T-helper 2 cell treated with Interferon-gamma antibody and Interleukin-4, amounts not matched to agents 5 μg/mL and 100 μg/mL, for 36 hours (primary cell): ENCODE data around the gene CHERP.
"Not testable (repeated sequence)": the region's sequence is repeated elsewhere in the genome, so short reads cannot be mapped to it uniquely, and the experiment has no call there.

Experiments
- DNase-seq: peaks from one replicate; pipeline ENCODE4 v3.0.0; 2021; ENCODE audit warnings: low spot score
- H3K27ac Mint-ChIP-seq: one replicate; pipeline ENCODE4 v1.8.0; 2021; ENCODE audit warnings: mild to moderate bottlenecking, mixed read lengths
- H3K27me3 Mint-ChIP-seq: one replicate; pipeline ENCODE4 v1.8.0; 2021; ENCODE audit warnings: low read depth, mixed read lengths
- H3K36me3 Mint-ChIP-seq: one replicate; pipeline ENCODE4 v1.8.0; 2021; ENCODE audit warnings: low read depth, mixed read lengths
- H3K4me1 Mint-ChIP-seq: one replicate; pipeline ENCODE4 v1.8.0; 2021; ENCODE audit warnings: low read depth, mixed read lengths
- H3K4me3 Mint-ChIP-seq: one replicate; pipeline ENCODE4 v1.8.0; 2022; ENCODE audit warnings: mild to moderate bottlenecking, moderate library complexity, mixed read lengths
- H3K9me3 Mint-ChIP-seq: one replicate; pipeline ENCODE4 v1.8.0; 2021; ENCODE audit warnings: mixed read lengths

Gene CHERP

GRCh38 chr19:16524991-16525734, 17.1 kb downstream of the CHERP start:
- Mint-ChIP-seq H3K4me3 (no peak overlapping the region), H3K36me3 (peaks cover 55% of the 10 kb centered on the region), H3K27me3 (no peaks in the 10 kb centered on the region), H3K4me1 (no peaks in the 10 kb centered on the region), H3K9me3 (no peaks in the 10 kb centered on the region), H3K27ac (no peak overlapping the region)
- DNase-seq = no peak

GRCh38 chr19:16522559-16523377, 19.5 kb downstream of the CHERP start:
- H3K36me3 Mint-ChIP-seq = peaks cover 54% of the 10 kb centered on the region
- no peaks in the 10 kb centered on the region for H3K4me1 Mint-ChIP-seq
- H3K27ac Mint-ChIP-seq = no peak overlapping the region

GRCh38 chr19:16521715-16522289, 20.4 kb downstream of the CHERP start:
- Mint-ChIP-seq H3K27ac (no peak overlapping the region), H3K9me3 (no peaks in the 10 kb centered on the region), H3K4me1 (no peaks in the 10 kb centered on the region), H3K4me3 (no peak overlapping the region), H3K27me3 (no peaks in the 10 kb centered on the region), H3K36me3 (peaks cover 58% of the 10 kb centered on the region)
- DNase-seq = no peak

More at GRCh38 chr19:16522559-16523377, 19.5 kb downstream of the CHERP start:
- H3K27me3 Mint-ChIP-seq = no peaks in the 10 kb centered on the region
- no peak overlapping the region for H3K4me3 Mint-ChIP-seq
- no peak for DNase-seq
- no peaks in the 10 kb centered on the region for H3K9me3 Mint-ChIP-seq

GRCh38 chr19:16520986-16521624, 21.1 kb downstream of the CHERP start:
- peaks cover 55% of the 10 kb centered on the region for H3K36me3 Mint-ChIP-seq
- H3K27me3 Mint-ChIP-seq = no peaks in the 10 kb centered on the region
- H3K9me3 Mint-ChIP-seq = no peaks in the 10 kb centered on the region
- no peak overlapping the region for H3K4me3 Mint-ChIP-seq
- no peak overlapping the region for H3K27ac Mint-ChIP-seq
- DNase-seq = no peak
- no peaks in the 10 kb centered on the region for H3K4me1 Mint-ChIP-seq

- Mint-ChIP-seq H3K27me3 (no peaks in the 10 kb centered on the region), H3K9me3 (no peaks in the 10 kb centered on the region), H3K36me3 (peaks cover 51% of the 10 kb centered on the region), H3K4me3 (no peak overlapping the region), H3K27ac (no peak overlapping the region), H3K4me1 (no peaks in the 10 kb centered on the region)
- DNase-seq = no peak
Observed at GRCh38 chr19:16520074-16520973, 21.9 kb downstream of the CHERP start.

- DNase-seq = no peak
- H3K9me3 Mint-ChIP-seq = no peaks in the 10 kb centered on the region
- no peaks in the 10 kb centered on the region for H3K27me3 Mint-ChIP-seq
- H3K27ac Mint-ChIP-seq = no peak overlapping the region
- H3K4me1 Mint-ChIP-seq = no peaks in the 10 kb centered on the region
- peaks cover 51% of the 10 kb centered on the region for H3K36me3 Mint-ChIP-seq
- no peak overlapping the region for H3K4me3 Mint-ChIP-seq
Observed at GRCh38 chr19:16519230-16519687, 23.0 kb downstream of the CHERP start.

- Mint-ChIP-seq H3K9me3 (no peaks in the 10 kb centered on the region), H3K4me1 (no peaks in the 10 kb centered on the region), H3K27me3 (no peaks in the 10 kb centered on the region), H3K36me3 (peaks cover 45% of the 10 kb centered on the region), H3K27ac (no peak overlapping the region), H3K4me3 (no peak overlapping the region)
- no peak for DNase-seq
Observed at GRCh38 chr19:16518483-16519229, 23.6 kb downstream of the CHERP start.

- H3K9me3 Mint-ChIP-seq = no peaks in the 10 kb centered on the region
- no peaks in the 10 kb centered on the region for H3K4me1 Mint-ChIP-seq
- H3K27ac Mint-ChIP-seq = no peak overlapping the region
- no peak for DNase-seq
- H3K27me3 Mint-ChIP-seq = no peaks in the 10 kb centered on the region
- no peak overlapping the region for H3K4me3 Mint-ChIP-seq
- peaks cover 40% of the 10 kb centered on the region for H3K36me3 Mint-ChIP-seq
Observed at GRCh38 chr19:16518061-16518460, 24.2 kb downstream of the CHERP start.

- Mint-ChIP-seq H3K4me1 (no peaks in the 10 kb centered on the region), H3K9me3 (no peaks in the 10 kb centered on the region), H3K4me3 (no peak overlapping the region), H3K27ac (no peak overlapping the region), H3K27me3 (no peaks in the 10 kb centered on the region), H3K36me3 (peaks cover 35% of the 10 kb centered on the region)
- DNase-seq = no peak
Observed at GRCh38 chr19:16516923-16517610, 25.2 kb downstream of the CHERP start.

GRCh38 chr19:16516381-16516780, 25.9 kb downstream of the CHERP start:
- no peak overlapping the region for H3K4me3 Mint-ChIP-seq
- peaks cover 33% of the 10 kb centered on the region for H3K36me3 Mint-ChIP-seq
- no peaks in the 10 kb centered on the region for H3K4me1 Mint-ChIP-seq
- no peaks in the 10 kb centered on the region for H3K9me3 Mint-ChIP-seq
- no peak overlapping the region for H3K27ac Mint-ChIP-seq
- H3K27me3 Mint-ChIP-seq = no peaks in the 10 kb centered on the region
- no peak for DNase-seq

- DNase-seq = no peak
- no peak overlapping the region for H3K4me3 Mint-ChIP-seq
- H3K9me3 Mint-ChIP-seq = no peaks in the 10 kb centered on the region
- H3K36me3 Mint-ChIP-seq = peaks cover 20% of the 10 kb centered on the region
- H3K4me1 Mint-ChIP-seq = no peaks in the 10 kb centered on the region
- no peaks in the 10 kb centered on the region for H3K27me3 Mint-ChIP-seq
- H3K27ac Mint-ChIP-seq = no peak overlapping the region
Observed at GRCh38 chr19:16514383-16515019, 27.7 kb downstream of the CHERP start.

- not testable (repeated sequence) for H3K4me3 Mint-ChIP-seq, H3K36me3 Mint-ChIP-seq, H3K27ac Mint-ChIP-seq, H3K9me3 Mint-ChIP-seq, DNase-seq, H3K4me1 Mint-ChIP-seq, H3K27me3 Mint-ChIP-seq
Observed at GRCh38 chr19:16512611-16513010, 29.6 kb downstream of the CHERP start.
